HG03095 (cell line): ENCODE measurements around the gene HMCN1.
"Not testable (repeated sequence)": the region's sequence is repeated elsewhere in the genome, so short reads cannot be mapped to it uniquely, and the experiment has no call there.

Source experiments
- ATAC-seq: cut with Tn5 transposase; IDR thresholded peaks from one replicate; pipeline ENCODE4 v1.9.1; 2021; ENCODE audit warnings: moderate library complexity; ENCODE audit not compliant: unreplicated experiment

HMCN1 gene

GRCh38 chr1:185739967-185740366, 5.8 kb downstream of the HMCN1 start:
- no peak for ATAC-seq

- no peak for ATAC-seq
These were observed 7.4 kb downstream of the HMCN1 start for GRCh38 chr1:185741551-185741950.

- ATAC-seq, result no peak
These were observed 8.2 kb downstream of the HMCN1 start for GRCh38 chr1:185742403-185742802.

- no peak for ATAC-seq
These were observed 11.0 kb downstream of the HMCN1 start for GRCh38 chr1:185745165-185745564.

GRCh38 chr1:185759061-185759460, 24.9 kb downstream of the HMCN1 start:
- no peak for ATAC-seq

- no peak for ATAC-seq
These were observed 27.6 kb downstream of the HMCN1 start for GRCh38 chr1:185761841-185762240.

GRCh38 chr1:185767508-185768120, 33.4 kb downstream of the HMCN1 start:
- ATAC-seq, result no peak

- no peak for ATAC-seq
These were observed 34.2 kb downstream of the HMCN1 start for GRCh38 chr1:185768371-185768770.

GRCh38 chr1:185769136-185769535, 34.9 kb downstream of the HMCN1 start:
- ATAC-seq, result no peak

GRCh38 chr1:185774394-185774793, 40.2 kb downstream of the HMCN1 start:
- ATAC-seq, result no peak

- ATAC-seq, result no peak
These were observed 41.3 kb downstream of the HMCN1 start for GRCh38 chr1:185775501-185775900.

GRCh38 chr1:185776522-185776921, 42.3 kb downstream of the HMCN1 start:
- ATAC-seq, result no peak

- not testable (repeated sequence) for ATAC-seq
These were observed 49.7 kb downstream of the HMCN1 start for GRCh38 chr1:185783860-185784259.

- ATAC-seq, result no peak
These were observed 51.4 kb downstream of the HMCN1 start for GRCh38 chr1:185785586-185785985.

GRCh38 chr1:185786524-185786923, 52.3 kb downstream of the HMCN1 start:
- ATAC-seq, result no peak

GRCh38 chr1:185787238-185787637, 53.0 kb downstream of the HMCN1 start:
- ATAC-seq, result no peak

- no peak for ATAC-seq
These were observed 54.2 kb downstream of the HMCN1 start for GRCh38 chr1:185788386-185788785.

GRCh38 chr1:185789501-185790193, 55.5 kb downstream of the HMCN1 start:
- ATAC-seq, result no peak

GRCh38 chr1:185790194-185790735, 56.1 kb downstream of the HMCN1 start:
- ATAC-seq, result no peak

GRCh38 chr1:185792040-185792439, 57.8 kb downstream of the HMCN1 start:
- ATAC-seq, result no peak

- ATAC-seq, result not testable (repeated sequence)
These were observed 60.3 kb downstream of the HMCN1 start for GRCh38 chr1:185794495-185794894.

- ATAC-seq, result no peak
These were observed 61.0 kb downstream of the HMCN1 start for GRCh38 chr1:185795181-185795580.
